Uterus (tissue), 4 donors: ENCODE results near the gene SERPIND1. TPM values are rescaled to one million over a fixed set of nuclear protein-coding genes. Genes with fewer than 3 reads are reported as not detected.

ENCODE experiments used
- DNase-seq, 2 donors: peaks; one replicate each; pipeline ENCODE4 v3.0.0-alpha.2; 2019 to 2020
- H3K27ac ChIP-seq, 2 donors: fragments of 200-600 bp; sonication (generic); 1 replicate in 1 of 2; 2 replicates in 1 of 2; pipeline ENCODE4 v1.5.1; 2016 to 2018
- H3K27me3 ChIP-seq, 2 donors: fragments of 200-600 bp; sonication (generic); one replicate each; pipeline ENCODE4 v1.5.1; 2018 to 2019; ENCODE audit warnings: control low read depth in 1 of 2
- H3K36me3 ChIP-seq, 2 donors: fragments of 200-600 bp; sonication (generic); one replicate each; pipeline ENCODE4 v1.5.1; 2019; ENCODE audit warnings: control low read depth in 1 of 2
- H3K4me1 ChIP-seq, 2 donors: fragments of 200-600 bp; sonication (generic); one replicate each; pipeline ENCODE4 v1.5.1; 2018 to 2019; ENCODE audit warnings: control low read depth in 1 of 2
- H3K4me3 ChIP-seq, 2 donors: fragments of 200-600 bp; sonication (generic); 1 replicate in 1 of 2; 2 replicates in 1 of 2; pipeline ENCODE4 v1.5.1; 2018 to 2019; ENCODE audit warnings: mild to moderate bottlenecking in 1 of 2
- H3K9me3 ChIP-seq, 2 donors: fragments of 200-600 bp; sonication (generic); one replicate each; pipeline ENCODE4 v1.5.1; 2019; ENCODE audit warnings: control low read depth in 1 of 2
- CTCF ChIP-seq, 4 experiments: fragments of 200-600 bp in 2 of 4; fragments of 450-650 bp in 2 of 4; sonication (generic) in 2 of 4; IDR thresholded peaks; one replicate each; pipeline ENCODE4 v1.5.1; 2016 to 2019; ENCODE audit warnings: antibody characterized with exemption in 4 of 4, mild to moderate bottlenecking in 2 of 4, moderate library complexity in 1 of 4
- POLR2A ChIP-seq, 2 donors: fragments of 450-650 bp; IDR thresholded peaks; one replicate each; pipeline ENCODE4 v1.6.1; 2016; ENCODE audit warnings: antibody characterized with exemption in 2 of 2, mild to moderate bottlenecking in 1 of 2, moderate library complexity in 1 of 2
- intact Hi-C: fragments of 100-400 bp; cut with DNase I; formaldehyde crosslinking; loops from one replicate; pipeline ENCODE4 v1.15.1; 2023; ENCODE audit warnings: low total_unique reads
- total RNA-seq, 4 donors: library from RNA; depleted of rRNA in 3 of 4; stranded (reverse); fragments of >200 nt in 3 of 4; gene quantifications; one replicate each; pipeline versions ENCODE4 v1.1.0 to v1.2.4, GENCODE V29; 2014 to 2023
- donor health status: DM: yes; HTN: yes; CAD: no.

SERPIND1 gene
- total RNA-seq, 4 donors from 2014 or later, result 1.0 to 4.5 TPM; not detected in 2

GRCh38 chr22:20761536-20761935 is 12.4 kb upstream of the SERPIND1 start:
- no peak for DNase-seq
- H3K4me1 ChIP-seq, result no peaks in the 10 kb centered on the region
- no peak overlapping the region for H3K4me3 ChIP-seq
- H3K9me3 ChIP-seq, result no peaks in the 10 kb centered on the region
- intact Hi-C loops, result no loop called here
- H3K27ac ChIP-seq, result no peak overlapping the region
- no peaks in the 10 kb centered on the region for H3K36me3 ChIP-seq
- TF ChIP-seq CTCF (IDR thresholded peaks at IDR 0.05), result no peak
- no peak for TF ChIP-seq POLR2A (IDR thresholded peaks at IDR 0.05)
- H3K27me3 ChIP-seq, result no peaks in the 10 kb centered on the region

GRCh38 chr22:20762233-20762796 is 11.6 kb upstream of the SERPIND1 start:
- DNase-seq, result no peak
- no peaks in the 10 kb centered on the region for H3K36me3 ChIP-seq
- H3K9me3 ChIP-seq, result no peaks in the 10 kb centered on the region
- no peaks in the 10 kb centered on the region for H3K27me3 ChIP-seq
- no peaks in the 10 kb centered on the region for H3K4me1 ChIP-seq
- H3K27ac ChIP-seq, result no peak overlapping the region
- H3K4me3 ChIP-seq, result no peak overlapping the region
- TF ChIP-seq CTCF (IDR thresholded peaks at IDR 0.05) (no peak), POLR2A (IDR thresholded peaks at IDR 0.05) (no peak)
- intact Hi-C loops, result no loop called here

GRCh38 chr22:20763630-20764470 is 10.1 kb upstream of the SERPIND1 start:
- intact Hi-C loops, result no loop called here
- H3K27me3 ChIP-seq, result no peaks in the 10 kb centered on the region
- H3K4me3 ChIP-seq, result no peak overlapping the region
- no peaks in the 10 kb centered on the region for H3K4me1 ChIP-seq
- TF ChIP-seq CTCF (IDR thresholded peaks at IDR 0.05) (no peak), POLR2A (IDR thresholded peaks at IDR 0.05) (no peak)
- no peak overlapping the region for H3K27ac ChIP-seq
- DNase-seq, result no peak
- H3K36me3 ChIP-seq, result no peaks in the 10 kb centered on the region
- H3K9me3 ChIP-seq, result no peaks in the 10 kb centered on the region

- no peaks in the 10 kb centered on the region for H3K9me3 ChIP-seq
- no peaks in the 10 kb centered on the region for H3K4me1 ChIP-seq
- H3K36me3 ChIP-seq, result no peaks in the 10 kb centered on the region
- H3K4me3 ChIP-seq, result no peak overlapping the region
- TF ChIP-seq POLR2A (IDR thresholded peaks at IDR 0.05) (no peak), CTCF (IDR thresholded peaks at IDR 0.05) (no peak)
- intact Hi-C loops, result no loop called here
- no peaks in the 10 kb centered on the region for H3K27me3 ChIP-seq
- no peak overlapping the region for H3K27ac ChIP-seq
- DNase-seq, result no peak
Measured at GRCh38 chr22:20764471-20764720, 9.5 kb upstream of the SERPIND1 start.

GRCh38 chr22:20764729-20765128 is 9.2 kb upstream of the SERPIND1 start:
- H3K36me3 ChIP-seq, result no peaks in the 10 kb centered on the region
- intact Hi-C loops, result no loop called here
- H3K4me1 ChIP-seq, result no peaks in the 10 kb centered on the region
- DNase-seq, result no peak
- TF ChIP-seq CTCF (IDR thresholded peaks at IDR 0.05), result no peak
- no peak for TF ChIP-seq POLR2A (IDR thresholded peaks at IDR 0.05)
- H3K9me3 ChIP-seq, result no peaks in the 10 kb centered on the region
- H3K27me3 ChIP-seq, result no peaks in the 10 kb centered on the region
- H3K4me3 ChIP-seq, result no peak overlapping the region
- H3K27ac ChIP-seq, result no peak overlapping the region
